Cardiac muscle cell (in vitro differentiated cells and primary cell): ENCODE measurements around the gene RREB1. TPM values are rescaled to one million over a fixed set of nuclear protein-coding genes. Genes with fewer than 3 reads are reported as not detected.

Experiments
- DNase-seq, 2 donors: peaks; one replicate each; pipeline versions ENCODE4 v3.0.0 to v3.0.0-alpha.2; 2010 to 2017; ENCODE audit warnings: low read depth in 1 of 2, low spot score in 1 of 2
- H3K27ac ChIP-seq: fragments of 200-600 bp; sonication (generic); 2 replicates; pipeline ENCODE4 v1.5.1; 2016
- H3K27me3 ChIP-seq: fragments of 200-600 bp; sonication (generic); 2 replicates; pipeline ENCODE4 v1.6.0; 2016; ENCODE audit warnings: control low read depth
- H3K36me3 ChIP-seq: fragments of 200-600 bp; sonication (generic); 2 replicates; pipeline ENCODE4 v1.5.1; 2016; ENCODE audit warnings: control low read depth
- H3K4me1 ChIP-seq: fragments of 200-600 bp; sonication (generic); 2 replicates; pipeline ENCODE4 v1.8.1; 2017; ENCODE audit warnings: low read depth, mild to moderate bottlenecking, mixed run types
- H3K4me3 ChIP-seq: fragments of 200-600 bp; sonication (generic); 2 replicates; pipeline ENCODE4 v1.5.1; 2016; ENCODE audit warnings: mild to moderate bottlenecking
- H3K9me3 ChIP-seq: fragments of 200-600 bp; sonication (generic); 2 replicates; pipeline ENCODE4 v1.5.1; 2017; ENCODE audit warnings: low read depth, mild to moderate bottlenecking, control low read depth
- CTCF ChIP-seq: IDR thresholded peaks from 2 replicates; pipeline ENCODE4 v1.5.1; 2012; ENCODE audit warnings: low read depth, mild to moderate bottlenecking, low read length
- polyA plus RNA-seq: library from polyadenylated mRNA; unstranded; fragments of >200 nt; fragmentation: Nextera tagmentation; extraction: Ambion mirVana; gene quantifications from 2 replicates; pipeline ENCODE4 v1.2.1, GENCODE V29; 2016
- total RNA-seq: library from RNA; depleted of rRNA; stranded (reverse); fragments of >200 nt; gene quantifications from 2 replicates; pipeline ENCODE4 v1.2.3, GENCODE V29; 2016

The RREB1 gene
- total and polyA plus RNA-seq, 2 experiments from 2014 or later = 15.4 to 55.3 TPM

- no peak for TF ChIP-seq CTCF
- Histone ChIP-seq H3K36me3 (no peaks in the 10 kb centered on the region), H3K4me1 (peaks cover 50% of the 10 kb centered on the region), H3K9me3 (no peaks in the 10 kb centered on the region), H3K27ac (no peak overlapping the region), H3K4me3 (no peak overlapping the region), H3K27me3 (no peaks in the 10 kb centered on the region)
- DNase-seq = no peak
Observed at GRCh38 chr6:7161845-7162244, 54.1 kb downstream of the RREB1 start.

DNA sequence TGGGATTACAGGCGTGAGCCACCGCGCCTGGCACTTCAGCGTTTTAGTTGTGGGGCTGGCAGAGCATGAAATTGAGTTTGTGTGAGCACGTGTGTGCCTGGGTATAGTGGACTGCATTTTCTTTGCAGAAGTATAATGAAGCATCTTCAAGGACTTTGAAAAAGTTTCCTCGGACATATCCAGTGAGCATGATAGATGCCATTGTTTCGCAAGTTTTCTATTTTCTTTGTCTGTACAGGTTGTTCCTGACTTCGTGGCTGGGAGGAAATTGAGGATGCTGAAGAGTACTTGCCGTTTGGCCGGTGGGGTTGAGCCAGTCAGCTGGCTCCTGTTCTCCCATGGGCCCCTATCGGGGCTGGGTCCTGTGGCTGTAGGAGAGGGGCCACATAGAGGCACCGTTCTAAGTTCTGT is 55.9 kb downstream of the RREB1 start:
- no peak overlapping the region for H3K4me3 ChIP-seq
- no peaks in the 10 kb centered on the region for H3K9me3 ChIP-seq
- no peak for DNase-seq
- H3K4me1 ChIP-seq = peaks cover 49% of the 10 kb centered on the region
- no peaks in the 10 kb centered on the region for H3K36me3 ChIP-seq
- peak overlapping the region; percentile 80 for H3K27ac ChIP-seq
- no peak for TF ChIP-seq CTCF
- H3K27me3 ChIP-seq = no peaks in the 10 kb centered on the region

GRCh38 chr6:7164536-7165001 is 56.8 kb downstream of the RREB1 start:
- Histone ChIP-seq H3K4me1 (peaks cover 50% of the 10 kb centered on the region), H3K9me3 (no peaks in the 10 kb centered on the region), H3K27ac (peak overlapping the region; percentile 80), H3K4me3 (no peak overlapping the region), H3K27me3 (no peaks in the 10 kb centered on the region), H3K36me3 (no peaks in the 10 kb centered on the region)
- DNase-seq = no peak
- no peak for TF ChIP-seq CTCF

DNA sequence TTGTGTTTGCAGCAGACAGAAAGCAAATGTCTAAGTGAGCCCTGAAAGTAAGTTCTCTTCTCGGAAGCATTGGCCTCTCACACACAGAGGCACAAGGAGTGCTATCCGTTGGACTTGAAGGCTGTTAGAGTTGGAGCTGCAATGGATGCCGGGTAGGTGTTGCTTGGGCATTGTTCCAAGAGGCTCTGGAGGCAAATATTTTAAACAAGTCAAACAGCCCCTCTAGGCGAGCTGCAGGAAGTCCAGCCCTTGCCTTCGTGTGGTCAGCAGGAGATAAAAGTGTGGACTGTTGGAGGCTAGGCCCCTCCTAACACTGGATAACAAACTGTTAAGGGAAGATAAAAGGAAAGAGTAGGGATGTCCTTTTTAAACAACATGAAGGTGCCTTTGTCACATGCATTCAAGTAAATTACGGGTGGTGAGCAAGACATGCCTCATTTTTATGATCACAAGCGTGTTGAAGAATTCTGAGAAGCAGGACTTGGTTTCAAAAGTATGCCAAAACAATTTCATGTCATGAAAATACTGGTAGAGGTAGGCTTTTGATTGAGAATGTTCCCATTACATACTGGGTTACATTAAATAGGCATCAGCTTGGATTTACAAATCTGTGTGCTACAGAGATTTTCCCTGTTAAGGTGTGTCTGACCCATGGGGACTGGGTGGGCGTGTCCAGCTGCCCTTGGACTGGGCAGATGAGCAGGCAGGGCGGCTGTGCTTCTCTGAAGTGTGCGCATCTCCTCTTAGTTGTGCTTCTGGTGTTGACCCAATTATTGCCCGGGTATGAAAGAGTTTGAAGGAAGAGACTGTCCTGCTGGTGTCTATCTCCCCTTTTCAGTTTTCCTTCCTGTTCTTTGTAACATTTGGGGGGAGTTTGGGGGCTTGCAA is 57.5 kb downstream of the RREB1 start:
- peaks cover 50% of the 10 kb centered on the region for H3K4me1 ChIP-seq
- H3K27ac ChIP-seq = peak overlapping the region; percentile 80
- H3K9me3 ChIP-seq = no peaks in the 10 kb centered on the region
- no peak for TF ChIP-seq CTCF
- no peaks in the 10 kb centered on the region for H3K36me3 ChIP-seq
- no peaks in the 10 kb centered on the region for H3K27me3 ChIP-seq
- DNase-seq = peak; percentile 81 to 89
- H3K4me3 ChIP-seq = no peak overlapping the region

- H3K9me3 ChIP-seq = no peaks in the 10 kb centered on the region
- peak overlapping the region; percentile 80 for H3K27ac ChIP-seq
- H3K27me3 ChIP-seq = no peaks in the 10 kb centered on the region
- no peak overlapping the region for H3K4me3 ChIP-seq
- no peaks in the 10 kb centered on the region for H3K36me3 ChIP-seq
- H3K4me1 ChIP-seq = peaks cover 53% of the 10 kb centered on the region
- TF ChIP-seq CTCF = no peak
- no peak for DNase-seq
Observed at GRCh38 chr6:7165890-7166267, 58.1 kb downstream of the RREB1 start.
